Upper lobe of left lung (tissue), 6 donors: Measurements from ENCODE around the gene PRPF40A. TPM values are rescaled to one million over a fixed set of nuclear protein-coding genes. Genes with fewer than 3 reads are reported as not detected.
A peak's percentile ranks its signal among the peaks of the same experiment; 100 is the strongest.

Source experiments
- ATAC-seq, 2 donors: fragments of 200-7000 bp; cut with Tn5 transposase; one replicate each; pipeline ENCODE4 v1.9.1; 2022; ENCODE audit warnings: mild to moderate bottlenecking in 2 of 2, moderate library complexity in 2 of 2; ENCODE audit not compliant: low FRiP score in 2 of 2
- DNase-seq, 2 donors: peaks; one replicate each; pipeline ENCODE4 v3.0.0-alpha.2; 2019 to 2020
- H3K27ac ChIP-seq, 4 donors: fragments of 200-600 bp; sonication (generic); one replicate each; pipeline ENCODE4 v1.5.1; 2016 to 2019
- H3K27me3 ChIP-seq, 4 donors: fragments of 200-600 bp; sonication (generic); one replicate each; pipeline ENCODE4 v1.5.1; 2017 to 2019
- H3K36me3 ChIP-seq, 4 donors: fragments of 200-600 bp; sonication (generic); one replicate each; pipeline ENCODE4 v1.5.1; 2016 to 2019
- H3K4me1 ChIP-seq, 4 donors: fragments of 200-600 bp; sonication (generic); one replicate each; pipeline ENCODE4 v1.5.1; 2018 to 2019
- H3K4me3 ChIP-seq, 4 donors: fragments of 200-600 bp; sonication (generic); one replicate each; pipeline ENCODE4 v1.5.1; 2017 to 2019; ENCODE audit warnings: mild to moderate bottlenecking in 2 of 4, moderate library complexity in 1 of 4
- H3K9me3 ChIP-seq, 4 donors: fragments of 200-600 bp; sonication (generic); one replicate each; pipeline ENCODE4 v1.5.1; 2018 to 2019
- CTCF ChIP-seq, 6 experiments: fragments of 450-650 bp in 4 of 6; fragments of 200-600 bp in 2 of 6; sonication (generic) in 2 of 6; IDR thresholded peaks; one replicate each; pipeline ENCODE4 v1.5.1; 2016 to 2019; ENCODE audit warnings: antibody characterized with exemption in 6 of 6
- EP300 ChIP-seq, 4 donors: sonication (generic); formaldehyde crosslinking; IDR thresholded peaks; one replicate each; pipeline ENCODE4 v1.5.1; 2017; ENCODE audit warnings: antibody characterized with exemption in 4 of 4, control low read depth in 2 of 4
- POLR2A ChIP-seq, 4 donors: fragments of 450-650 bp; IDR thresholded peaks; one replicate each; pipeline ENCODE4 v1.5.1; 2016 to 2017; ENCODE audit warnings: antibody characterized with exemption in 4 of 4, mild to moderate bottlenecking in 2 of 4
- POLR2AphosphoS5 ChIP-seq, 2 donors: sonication (generic); formaldehyde crosslinking; IDR thresholded peaks; one replicate each; pipeline ENCODE4 v1.5.1; 2017; ENCODE audit warnings: antibody characterized with exemption in 2 of 2
- WGBS, 2 donors: methylation state at CpG; one replicate each; pipeline ENCODE4 v1.1.5; 2017 to 2018; 5-methylcytosine and 5-hydroxymethylcytosine counted together
- total RNA-seq, 6 donors: library from RNA; depleted of rRNA in 4 of 6; stranded (reverse); fragments of >200 nt in 4 of 6; gene quantifications; one replicate each; pipeline versions ENCODE4 v1.1.0 to v1.2.1, GENCODE V29; 2016 to 2021
- donor health status: DM: no; HTN: no; CAD: no; lungs with moderate emphysema.
- donor health status: DM: no; HTN: yes; CAD: no; lungs with severe emphysema.

The PRPF40A gene
- total RNA-seq, 6 donors from 2014 or later = 43.2 to 199 (median 74.8) TPM

GRCh38 chr2:152682663-152683062, 34.6 kb downstream of the PRPF40A start:
- H3K9me3 ChIP-seq = no peaks in the 10 kb centered on the region
- TF ChIP-seq POLR2AphosphoS5 (IDR thresholded peaks at IDR 0.05) = no peak
- H3K4me3 ChIP-seq = no peak overlapping the region
- H3K27ac ChIP-seq = no peak overlapping the region
- H3K36me3 ChIP-seq = peaks cover 13 to 36% (median 14%) of the 10 kb centered on the region in 4 donors
- WGBS, 2 donors = 97 to 98% methylated on average over 9 of the region's 9 CpGs
- peak in 1 of 2 donors; percentile 33 for DNase-seq
- no peaks in the 10 kb centered on the region for H3K4me1 ChIP-seq
- no peak for ATAC-seq
- H3K27me3 ChIP-seq = no peaks in the 10 kb centered on the region

GRCh38 chr2:152678808-152679207, 38.5 kb downstream of the PRPF40A start:
- no peak overlapping the region for H3K27ac ChIP-seq
- peaks cover 21 to 69% (median 30%) of the 10 kb centered on the region in 4 donors for H3K36me3 ChIP-seq
- TF ChIP-seq EP300 (IDR thresholded peaks at IDR 0.05) (no peak), POLR2A (IDR thresholded peaks at IDR 0.05) (no peak), CTCF (IDR thresholded peaks at IDR 0.05) (no peak), POLR2AphosphoS5 (IDR thresholded peaks at IDR 0.05) (no peak)
- no peak for ATAC-seq
- H3K4me3 ChIP-seq = no peak overlapping the region
- WGBS, 2 donors = 83 to 84% methylated on average over 2 of the region's 2 CpGs
- no peaks in the 10 kb centered on the region for H3K4me1 ChIP-seq
- H3K27me3 ChIP-seq = no peaks in the 10 kb centered on the region
- no peak for DNase-seq
- H3K9me3 ChIP-seq = no peaks in the 10 kb centered on the region

GRCh38 chr2:152676461-152676860, 40.8 kb downstream of the PRPF40A start:
- Histone ChIP-seq H3K27ac (no peak overlapping the region), H3K9me3 (no peaks in the 10 kb centered on the region), H3K4me1 (no peaks in the 10 kb centered on the region), H3K27me3 (no peaks in the 10 kb centered on the region), H3K36me3 (peaks cover 22 to 93% (median 44%) of the 10 kb centered on the region in 4 donors), H3K4me3 (no peak overlapping the region)
- TF ChIP-seq POLR2AphosphoS5 (IDR thresholded peaks at IDR 0.05) = no peak
- TF ChIP-seq EP300 (IDR thresholded peaks at IDR 0.05) = no peak
- TF ChIP-seq POLR2A (IDR thresholded peaks at IDR 0.05) = no peak
- no peak for TF ChIP-seq CTCF (IDR thresholded peaks at IDR 0.05)
- ATAC-seq (no peak), DNase-seq (no peak)
- 97% methylated on average over 3 of the region's 3 CpGs for WGBS, 2 donors

GRCh38 chr2:152674334-152674733, 42.9 kb downstream of the PRPF40A start:
- no peaks in the 10 kb centered on the region for H3K9me3 ChIP-seq
- H3K36me3 ChIP-seq = peaks cover 21 to 93% (median 46%) of the 10 kb centered on the region in 4 donors
- H3K4me1 ChIP-seq = no peaks in the 10 kb centered on the region
- ATAC-seq = no peak
- no peak overlapping the region for H3K27ac ChIP-seq
- no peak overlapping the region for H3K4me3 ChIP-seq
- TF ChIP-seq EP300 (IDR thresholded peaks at IDR 0.05) (no peak), CTCF (IDR thresholded peaks at IDR 0.05) (no peak), POLR2AphosphoS5 (IDR thresholded peaks at IDR 0.05) (no peak), POLR2A (IDR thresholded peaks at IDR 0.05) (no peak)
- 85 to 94% methylated on average over 4 of the region's 4 CpGs for WGBS, 2 donors
- H3K27me3 ChIP-seq = no peaks in the 10 kb centered on the region
- DNase-seq = no peak

GRCh38 chr2:152664725-152665124, 52.5 kb downstream of the PRPF40A start:
- no peak overlapping the region for H3K27ac ChIP-seq
- no peaks in the 10 kb centered on the region for H3K27me3 ChIP-seq
- no peak overlapping the region for H3K4me3 ChIP-seq
- peaks cover 13 to 100% (median 62%) of the 10 kb centered on the region in 4 donors for H3K36me3 ChIP-seq
- TF ChIP-seq POLR2A (IDR thresholded peaks at IDR 0.05) = no peak
- no peaks in the 10 kb centered on the region for H3K9me3 ChIP-seq
- no peaks in the 10 kb centered on the region for H3K4me1 ChIP-seq
- WGBS, 2 donors = 96 to 98% methylated on average over 7 of the region's 7 CpGs
- no peak for ATAC-seq
- DNase-seq = no peak

GRCh38 chr2:152661076-152661475, 56.2 kb downstream of the PRPF40A start:
- no peaks in the 10 kb centered on the region for H3K9me3 ChIP-seq
- DNase-seq = no peak
- 90 to 99% methylated on average over 4 of the region's 4 CpGs for WGBS, 2 donors
- no peaks in the 10 kb centered on the region for H3K4me1 ChIP-seq
- no peaks in the 10 kb centered on the region for H3K27me3 ChIP-seq
- TF ChIP-seq POLR2A (IDR thresholded peaks at IDR 0.05) = no peak
- no peak for TF ChIP-seq CTCF (IDR thresholded peaks at IDR 0.05)
- ATAC-seq = no peak
- no peak overlapping the region for H3K4me3 ChIP-seq
- no peak overlapping the region for H3K27ac ChIP-seq
- H3K36me3 ChIP-seq = peaks cover 16 to 100% (median 74%) of the 10 kb centered on the region in 4 donors
